Activated T-cell treated with anti-CD3 and anti-CD28 coated beads for 24 hours (primary cell): ENCODE results near the gene ATP2B2.

ENCODE experiments used
- DNase-seq: peaks from one replicate; pipeline ENCODE4 v3.0.0-alpha.2; 2020; ENCODE audit warnings: low read depth

ATP2B2 gene

GRCh38 chr3:10360478-10360877 is 144.9 kb downstream of the ATP2B2 start:
- DNase-seq, result no peak

DNA sequence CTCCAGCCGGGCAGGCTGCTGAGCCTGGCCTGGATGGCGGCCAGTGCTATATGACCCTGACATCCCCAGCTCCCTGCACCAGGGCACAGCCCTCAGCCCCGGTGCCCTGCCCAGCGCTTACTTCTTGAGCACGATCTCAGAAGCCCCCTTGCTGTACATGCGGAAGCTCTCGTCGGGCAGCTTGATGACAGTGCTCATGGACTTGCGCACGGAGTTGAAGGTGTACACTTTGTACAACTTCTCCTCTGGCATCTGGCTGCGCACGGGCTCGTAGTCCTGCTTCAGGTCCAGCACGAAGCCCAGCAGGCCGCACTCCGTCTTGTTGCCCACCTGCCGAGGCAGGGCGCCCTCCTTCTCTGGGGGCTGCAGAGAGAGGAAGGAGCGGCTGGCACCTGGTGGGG is 145.6 kb downstream of the ATP2B2 start:
- DNase-seq, result no peak

DNA sequence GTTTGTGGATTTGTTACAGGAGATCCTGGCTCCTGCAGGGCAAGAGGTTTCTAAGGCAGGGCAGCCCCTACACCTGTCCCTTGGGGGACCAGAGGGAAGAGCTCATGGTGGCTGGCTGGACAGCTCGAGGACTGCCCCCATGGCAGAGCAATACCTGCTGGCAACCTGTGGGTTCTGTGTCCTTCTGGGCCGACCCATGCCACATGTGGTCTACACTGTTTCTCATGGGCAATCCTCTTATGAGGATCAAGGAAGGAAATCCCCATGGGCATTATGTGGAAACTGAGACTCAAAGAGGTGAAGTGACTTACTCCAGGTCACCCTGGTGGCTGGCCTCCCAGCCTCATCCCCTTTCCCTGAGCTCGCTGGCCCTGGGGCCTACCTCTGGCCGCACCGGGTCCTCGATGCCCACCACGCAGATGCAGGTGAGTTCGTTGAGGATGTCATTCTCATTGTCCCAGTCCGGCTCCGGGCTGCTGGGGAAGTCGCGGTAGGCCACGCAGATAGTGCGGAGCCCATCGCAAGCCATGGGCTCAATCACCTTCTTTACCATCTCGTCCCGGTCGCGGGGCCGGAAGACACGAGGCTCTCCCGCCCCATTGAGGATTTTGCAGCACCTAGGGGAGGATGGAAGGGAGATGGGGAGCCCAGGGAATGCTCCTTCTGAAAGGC is 146.9 kb downstream of the ATP2B2 start:
- no peak for DNase-seq

GRCh38 chr3:10357592-10358308 is 147.6 kb downstream of the ATP2B2 start:
- no peak for DNase-seq

DNA sequence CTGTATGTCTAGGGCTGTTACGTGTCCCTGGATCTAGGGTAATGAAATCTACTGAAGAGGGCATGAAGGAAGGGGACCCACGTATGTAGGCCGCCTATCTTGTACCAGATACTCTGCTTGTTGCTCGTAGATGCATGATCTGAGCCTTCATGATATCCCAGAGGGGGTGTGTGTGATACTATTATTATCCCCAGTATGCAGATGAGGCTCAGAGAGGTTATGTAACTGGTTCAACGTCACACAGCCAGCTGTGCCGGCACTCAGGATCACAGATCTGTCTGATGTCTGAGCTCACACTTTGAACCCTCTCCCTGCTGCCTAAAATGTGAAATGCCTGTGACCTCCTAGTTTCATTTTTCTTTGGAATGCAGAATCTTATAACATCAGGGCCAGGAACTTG is 148.3 kb downstream of the ATP2B2 start:
- DNase-seq, result no peak

GRCh38 chr3:10356461-10356981 is 148.9 kb downstream of the ATP2B2 start:
- DNase-seq, result no peak

DNA sequence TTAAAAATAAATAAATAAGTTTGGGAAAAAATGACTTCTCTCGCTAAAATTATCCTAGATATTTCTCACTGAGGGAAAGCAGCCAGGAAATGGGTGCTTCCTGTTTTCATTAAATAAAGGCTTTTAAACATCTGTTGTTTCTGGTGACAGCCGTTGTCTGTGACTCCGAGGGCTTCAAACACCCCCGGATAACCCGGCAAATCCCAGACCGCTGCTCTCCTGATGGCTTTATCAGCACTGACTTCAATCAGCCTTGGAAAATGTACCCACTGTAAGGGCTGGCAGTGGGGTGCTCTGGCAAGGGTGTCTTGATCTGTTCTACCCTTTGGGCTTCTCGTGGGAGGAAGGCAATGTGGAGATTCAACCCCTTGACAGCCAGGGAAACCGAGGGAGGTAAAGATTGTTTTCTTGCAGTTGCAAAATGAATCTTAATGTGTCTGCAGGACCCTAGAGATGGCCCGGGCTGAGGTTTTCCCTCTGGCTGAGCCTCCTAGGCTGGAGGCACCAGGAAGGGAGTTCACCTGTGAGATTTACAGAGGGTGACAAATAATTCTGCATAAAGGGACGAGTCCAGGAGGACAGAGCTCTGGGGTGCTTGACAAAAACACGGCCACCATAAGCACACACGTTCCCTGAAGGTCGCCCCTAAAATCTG is 150.9 kb downstream of the ATP2B2 start:
- DNase-seq, result no peak

- no peak for DNase-seq
Measured at GRCh38 chr3:10353661-10354360, 151.6 kb downstream of the ATP2B2 start.

GRCh38 chr3:10353160-10353559 is 152.2 kb downstream of the ATP2B2 start:
- DNase-seq, result no peak

- DNase-seq, result no peak
Measured at GRCh38 chr3:10352146-10352911, 153.1 kb downstream of the ATP2B2 start.

DNA sequence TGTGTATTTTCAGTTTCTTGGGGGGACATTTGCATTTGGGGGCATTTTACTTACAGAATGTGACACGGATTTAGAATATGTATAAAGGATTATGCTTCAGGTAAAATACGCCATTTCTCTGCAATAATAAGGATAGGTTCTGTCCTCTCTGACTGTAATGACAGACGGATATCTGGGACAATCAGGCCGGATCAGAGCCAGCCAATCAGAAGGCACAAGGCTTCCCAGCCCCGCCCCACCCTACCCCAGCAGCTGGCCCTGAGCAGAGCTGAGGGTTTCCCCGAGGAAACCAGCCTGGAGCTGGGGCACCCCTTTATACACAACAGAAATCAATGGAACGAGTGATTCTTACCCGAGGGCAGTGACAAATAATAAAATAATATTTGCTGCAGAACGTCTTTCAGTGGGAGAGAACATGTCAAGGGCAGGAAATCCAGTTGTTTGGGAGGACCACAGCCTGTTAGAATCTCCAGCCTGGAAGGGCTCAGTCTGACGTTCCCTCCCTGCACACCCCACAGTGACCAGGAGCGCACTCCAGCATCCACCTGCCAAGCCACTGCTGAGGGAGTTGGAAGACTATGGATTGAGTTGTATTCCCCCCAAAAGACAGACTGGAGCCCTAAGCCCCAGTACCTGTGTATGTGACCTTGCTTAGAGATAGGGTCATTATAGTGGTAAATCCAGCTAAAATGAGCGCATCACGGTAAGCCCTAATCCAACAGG is 154.2 kb downstream of the ATP2B2 start:
- no peak for DNase-seq

DNA sequence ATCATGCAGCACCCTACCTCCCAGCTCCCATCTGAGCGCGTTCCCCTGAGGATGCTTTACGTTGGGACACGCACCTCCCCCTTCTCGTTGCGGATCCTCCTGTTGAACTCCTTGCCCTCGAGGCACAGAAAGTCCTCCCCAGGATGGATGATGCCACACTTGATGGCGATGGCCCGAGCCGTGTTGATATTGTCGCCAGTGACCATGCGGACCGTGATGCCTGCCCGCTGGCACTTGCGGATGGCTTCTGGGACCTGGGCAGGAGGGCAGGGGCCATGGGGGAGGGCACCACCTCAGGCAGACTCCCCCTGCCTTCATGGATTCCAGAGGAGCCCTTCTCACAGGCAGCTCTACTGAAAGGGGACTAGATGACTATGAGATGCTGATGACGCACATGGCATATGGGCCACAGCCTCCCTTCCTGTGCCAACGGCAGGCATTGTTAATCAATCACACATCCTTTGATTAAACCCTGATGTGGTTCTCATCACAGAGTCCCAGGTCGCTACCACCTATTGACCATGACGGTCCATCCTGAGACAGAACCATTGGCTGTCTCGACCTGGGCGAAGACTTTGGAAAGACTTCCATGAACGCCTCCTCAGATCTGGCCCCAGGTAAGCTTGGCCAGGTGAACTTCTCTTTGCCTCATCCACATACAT is 154.9 kb downstream of the ATP2B2 start:
- no peak for DNase-seq

GRCh38 chr3:10349801-10350200 is 155.6 kb downstream of the ATP2B2 start:
- DNase-seq, result no peak

GRCh38 chr3:10348404-10348721 is 157.0 kb downstream of the ATP2B2 start:
- no peak for DNase-seq

GRCh38 chr3:10347648-10348403 is 157.6 kb downstream of the ATP2B2 start:
- no peak for DNase-seq

- DNase-seq, result no peak
Measured at GRCh38 chr3:10345911-10346310, 159.5 kb downstream of the ATP2B2 start.

- DNase-seq, result no peak
Measured at GRCh38 chr3:10344944-10345575, 160.3 kb downstream of the ATP2B2 start.

DNA sequence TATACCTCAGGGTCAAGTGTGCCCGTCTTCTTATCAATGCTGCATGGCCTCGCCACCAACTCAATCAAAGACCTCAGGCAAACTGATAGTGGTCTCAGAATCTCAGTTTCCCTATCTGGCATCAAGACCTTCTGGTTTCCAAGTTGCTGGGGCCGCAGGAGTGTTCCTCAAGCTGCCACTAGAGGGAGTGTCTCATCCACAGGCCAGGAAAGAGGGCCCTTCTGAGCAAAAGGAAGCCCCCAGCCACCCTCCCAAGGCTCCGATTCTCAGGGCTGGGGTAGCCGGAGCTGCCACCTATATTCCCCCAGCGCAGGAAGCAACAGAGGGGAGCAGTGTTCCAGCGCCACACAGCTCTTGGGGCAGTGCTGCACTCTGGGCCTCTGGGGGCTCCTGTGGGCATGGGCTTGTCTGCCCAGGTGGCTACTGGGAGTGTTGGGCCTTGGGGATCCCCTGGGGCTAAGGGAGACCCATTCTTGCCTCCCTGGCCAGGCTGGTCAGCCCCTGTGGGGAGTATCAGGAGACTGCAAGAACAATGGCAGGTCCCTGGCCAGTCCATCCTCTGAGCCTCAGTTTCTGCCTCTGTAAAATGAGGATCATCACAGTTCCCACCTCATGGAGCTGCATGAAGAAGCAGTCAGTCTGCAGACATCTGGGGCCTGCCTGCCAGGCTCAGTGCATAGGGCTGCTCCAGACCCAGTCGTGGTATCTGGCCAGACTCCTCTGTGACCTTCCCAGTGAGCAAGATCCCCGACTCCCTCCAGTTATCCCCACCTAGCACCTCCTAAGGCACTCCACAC is 161.0 kb downstream of the ATP2B2 start:
- DNase-seq, result peak; percentile 46

DNA sequence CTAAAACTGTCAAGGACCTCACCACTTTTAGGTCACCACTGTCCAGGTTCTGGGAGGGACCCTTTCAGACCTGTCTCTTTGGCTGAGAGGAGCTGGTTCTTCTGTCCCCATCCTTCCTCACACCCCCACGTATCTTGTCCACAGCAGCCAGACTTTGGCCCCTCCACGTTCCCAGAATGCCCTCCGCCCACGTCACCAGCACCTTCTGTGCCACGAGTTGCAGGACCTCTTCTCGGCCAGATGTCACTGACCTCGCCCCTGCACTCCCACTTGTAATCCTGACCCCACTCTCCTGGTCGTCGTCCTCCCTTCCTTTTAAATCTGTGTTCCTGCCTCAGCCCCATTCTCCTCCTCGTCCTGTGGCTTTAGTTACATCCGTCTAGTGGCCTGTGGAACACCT is 161.9 kb downstream of the ATP2B2 start:
- no peak for DNase-seq
